HK-2 (cell line): ENCODE results near the gene MALAT1.
A peak's percentile ranks its signal among the peaks of the same experiment; 100 is the strongest.
"Not testable (repeated sequence)": the region's sequence is repeated elsewhere in the genome, so short reads cannot be mapped to it uniquely, and the experiment has no call there.

Source experiments
- DNase-seq: peaks from one replicate; pipeline ENCODE4 v3.0.0-alpha.2; 2018; ENCODE audit not compliant: unreplicated experiment

The MALAT1 gene

GRCh38 chr11:65498977-65499712 lies at the start of gene MALAT1:
Gene MALAT1 (plus strand): TSS chr11:65499045.
- DNase-seq = peak; percentile 86

- DNase-seq = not testable (repeated sequence)
These were observed 47.5 kb upstream of the MALAT1 start for GRCh38 chr11:65451301-65451700.

DNA sequence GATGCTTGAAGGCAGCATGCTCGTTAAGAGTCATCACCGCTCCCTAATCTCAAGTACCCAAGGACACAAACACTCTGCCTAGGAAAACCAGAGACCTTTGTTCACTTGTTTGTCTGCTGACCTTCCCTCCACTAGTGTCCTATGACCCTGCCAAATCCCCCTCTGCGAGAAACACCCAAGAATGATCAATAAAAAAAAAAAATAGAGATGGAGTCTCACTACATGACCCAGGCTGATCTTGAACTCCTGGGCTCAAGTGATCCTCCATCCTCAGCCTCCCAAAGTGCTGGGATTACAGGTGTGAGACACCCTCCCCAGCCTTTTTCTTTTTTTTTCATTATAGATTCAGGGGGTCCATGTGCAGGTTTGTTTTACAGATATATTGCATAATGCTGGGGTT lies 46.6 kb upstream of the MALAT1 start:
- DNase-seq = not testable (repeated sequence)

DNA sequence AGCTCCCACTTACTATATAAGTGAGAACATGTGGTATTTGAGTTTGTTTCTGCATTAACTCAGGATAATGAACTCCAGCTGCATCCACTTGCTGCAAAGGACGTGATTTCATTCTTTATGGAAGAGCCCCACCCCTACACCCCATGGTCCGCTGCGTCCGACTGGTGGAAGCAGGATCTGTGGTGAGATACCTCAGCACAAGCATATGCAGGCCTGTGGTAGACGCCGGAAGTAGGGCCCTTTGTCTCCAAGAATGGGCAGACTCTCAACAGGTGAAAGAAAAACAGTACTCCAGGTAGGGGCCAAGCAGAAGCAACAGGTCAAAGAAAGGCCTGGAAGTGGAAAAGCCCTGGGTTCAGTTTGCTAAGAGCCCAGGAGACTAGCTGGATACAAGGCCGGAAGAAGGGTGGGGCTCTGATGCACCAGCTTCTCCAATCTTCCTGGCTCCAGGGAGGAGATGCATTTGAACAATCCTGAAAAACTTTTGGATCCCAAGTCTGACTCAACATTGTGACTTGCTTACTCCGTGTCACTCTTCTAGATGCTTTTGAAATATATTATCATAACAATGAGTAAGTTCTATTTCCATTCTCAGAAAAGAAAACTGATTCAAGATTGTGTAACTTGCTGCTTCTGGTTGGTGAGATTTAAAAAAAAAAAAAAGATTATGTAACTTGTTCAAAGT lies 45.9 kb upstream of the MALAT1 start:
- no peak for DNase-seq

- no peak for DNase-seq
These were observed 44.5 kb upstream of the MALAT1 start for GRCh38 chr11:65454311-65454695.

DNA sequence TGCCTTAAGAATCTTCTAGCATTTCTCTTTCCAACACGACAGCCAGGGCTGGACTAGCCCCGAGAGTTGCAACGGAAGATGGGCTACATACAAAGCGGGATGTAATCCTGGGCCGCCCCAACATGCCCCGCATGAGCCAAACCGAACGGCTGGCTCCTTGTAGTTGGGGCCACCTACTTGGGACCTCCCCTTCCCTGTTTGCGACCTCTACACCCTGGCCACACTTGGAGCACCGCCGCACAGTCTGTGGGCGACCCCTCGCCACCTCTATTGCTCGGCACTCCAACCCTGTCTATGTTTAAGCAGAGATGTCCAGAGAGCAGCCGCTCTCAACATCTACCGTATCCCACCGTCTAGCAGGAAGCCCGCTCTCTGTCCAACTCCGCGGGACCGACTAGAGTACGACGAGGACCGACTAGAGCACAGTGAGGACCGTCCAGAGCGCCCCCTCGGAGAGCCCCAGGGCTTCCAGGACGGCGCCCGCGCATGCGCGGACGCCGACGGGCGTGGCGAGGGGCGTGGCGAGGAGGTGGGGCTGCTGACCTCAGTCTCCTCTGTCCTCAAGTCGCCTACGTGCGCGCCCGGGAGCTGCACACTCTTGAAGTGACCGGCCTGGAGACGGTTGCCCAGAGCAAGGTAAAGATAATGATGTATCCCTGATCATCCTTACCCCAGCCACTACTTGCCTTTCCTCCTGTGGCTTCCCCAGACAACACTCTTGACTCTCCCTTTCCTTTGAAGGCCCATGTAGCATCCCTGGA lies 44.0 kb upstream of the MALAT1 start:
- peak; percentile 74 for DNase-seq

GRCh38 chr11:65456418-65456817 lies 42.4 kb upstream of the MALAT1 start:
- no peak for DNase-seq

GRCh38 chr11:65459552-65459951 lies 39.3 kb upstream of the MALAT1 start:
- no peak for DNase-seq

DNA sequence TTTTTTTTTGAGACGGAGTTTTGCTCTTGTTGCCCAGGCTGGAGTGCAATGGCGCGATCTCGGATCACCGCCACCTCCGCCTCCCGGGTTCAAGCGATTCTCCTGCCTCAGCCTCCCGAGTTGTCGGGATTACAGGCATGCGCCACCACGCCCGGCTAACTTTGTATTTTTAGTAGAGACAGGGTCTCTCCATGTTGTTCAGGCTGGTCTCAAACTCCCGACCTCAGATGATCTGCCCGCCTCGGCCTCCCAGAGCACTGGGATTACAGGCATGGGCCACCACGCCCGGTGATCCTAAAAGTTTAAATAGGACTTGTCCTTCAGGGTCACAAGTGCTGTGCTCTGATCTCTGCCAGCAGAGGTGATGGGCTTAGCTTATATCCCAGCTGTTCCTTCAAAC lies 33.4 kb upstream of the MALAT1 start:
- DNase-seq = not testable (repeated sequence)

GRCh38 chr11:65467306-65467705 lies 31.5 kb upstream of the MALAT1 start:
- DNase-seq = not testable (repeated sequence)

GRCh38 chr11:65468874-65469333 lies 29.9 kb upstream of the MALAT1 start:
- peak; percentile 51 for DNase-seq

- no peak for DNase-seq
These were observed 28.3 kb upstream of the MALAT1 start for GRCh38 chr11:65470433-65471049.

DNA sequence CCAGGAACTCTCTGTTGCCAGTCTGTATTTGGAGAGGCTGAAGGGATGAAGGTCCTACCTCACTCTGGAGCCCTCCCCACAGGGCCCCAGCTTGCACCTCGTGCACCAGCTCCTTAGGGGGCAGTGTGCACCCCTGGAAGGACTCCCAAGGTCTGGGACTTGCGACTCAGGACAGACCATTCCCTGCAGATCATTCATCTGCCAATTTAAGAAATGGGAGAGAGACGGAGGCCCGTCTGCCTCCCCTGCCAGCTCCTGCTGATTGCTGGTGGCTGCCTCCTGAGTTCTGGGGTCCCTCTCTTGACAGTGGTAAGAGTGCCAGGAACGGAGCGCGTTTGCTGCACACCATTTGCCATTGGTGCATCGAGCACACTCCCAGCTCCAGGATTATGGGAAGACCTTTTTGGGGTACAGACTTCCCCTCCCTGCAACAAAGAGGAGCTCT lies 27.4 kb upstream of the MALAT1 start:
- peak; percentile 67 for DNase-seq

- not testable (repeated sequence) for DNase-seq
These were observed 26.1 kb upstream of the MALAT1 start for GRCh38 chr11:65472588-65473277.

DNA sequence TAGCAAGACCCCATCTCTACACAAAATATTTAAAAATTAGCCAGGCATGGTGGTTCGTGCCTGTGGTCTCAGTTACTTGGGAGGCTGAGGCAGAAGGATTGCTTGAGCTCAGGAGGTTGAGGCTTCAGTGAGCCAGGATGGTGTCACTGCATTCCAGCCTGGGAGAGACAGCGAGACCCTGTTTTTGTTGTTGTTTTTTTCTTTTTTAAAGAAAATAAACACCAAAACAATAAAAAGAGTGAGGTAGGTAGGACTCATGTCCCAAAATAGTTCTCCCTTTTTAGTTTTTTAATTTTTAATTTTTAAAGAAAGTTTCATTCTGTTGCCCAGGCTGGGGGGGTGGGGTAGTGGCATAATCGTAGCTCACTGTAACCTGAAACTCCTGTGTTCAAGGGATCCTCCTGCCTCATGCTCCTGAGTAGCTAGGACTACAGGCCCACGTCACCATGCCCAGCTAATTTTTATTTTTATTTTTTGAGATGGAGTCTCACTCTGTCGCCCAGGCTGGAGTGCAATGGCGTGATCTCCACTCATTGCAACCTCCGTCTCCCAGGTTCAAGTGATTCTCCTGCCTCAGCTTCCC lies 25.5 kb upstream of the MALAT1 start:
- DNase-seq = no peak

- no peak for DNase-seq
These were observed 24.0 kb upstream of the MALAT1 start for GRCh38 chr11:65474864-65475263.

DNA sequence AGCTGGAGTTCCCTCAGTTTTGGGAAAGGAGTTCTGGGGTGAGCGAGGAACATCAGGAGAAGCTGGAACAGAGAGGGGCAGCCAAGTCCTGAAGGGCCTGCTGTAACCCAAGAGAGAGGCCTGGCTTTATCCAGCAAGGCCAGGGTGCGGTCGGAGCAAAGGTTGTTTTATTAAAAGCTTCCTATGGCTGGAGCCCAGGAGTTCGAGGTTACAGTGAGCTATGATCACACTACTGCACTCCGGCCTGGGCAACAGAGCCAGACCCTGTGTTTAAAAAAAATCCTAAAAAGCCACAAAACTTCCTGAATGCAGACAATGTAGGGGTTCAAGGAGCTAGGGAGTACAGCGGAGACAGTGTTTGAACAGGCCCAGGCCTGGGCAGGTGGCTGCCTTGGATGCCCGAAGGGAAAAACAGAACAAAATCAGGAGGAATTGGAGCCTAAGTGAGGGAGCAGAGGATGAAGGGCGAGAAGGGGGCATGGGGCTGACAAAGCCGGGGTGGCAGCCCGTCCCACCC lies 22.2 kb upstream of the MALAT1 start:
- peak; percentile 28 for DNase-seq

GRCh38 chr11:65477149-65477965 lies 21.5 kb upstream of the MALAT1 start:
- DNase-seq = peak; percentile 94

- no peak for DNase-seq
These were observed 20.3 kb upstream of the MALAT1 start for GRCh38 chr11:65478388-65479183.
